ENCODE results near the gene RBFA.

- TF ChIP-seq, protein P1, sequence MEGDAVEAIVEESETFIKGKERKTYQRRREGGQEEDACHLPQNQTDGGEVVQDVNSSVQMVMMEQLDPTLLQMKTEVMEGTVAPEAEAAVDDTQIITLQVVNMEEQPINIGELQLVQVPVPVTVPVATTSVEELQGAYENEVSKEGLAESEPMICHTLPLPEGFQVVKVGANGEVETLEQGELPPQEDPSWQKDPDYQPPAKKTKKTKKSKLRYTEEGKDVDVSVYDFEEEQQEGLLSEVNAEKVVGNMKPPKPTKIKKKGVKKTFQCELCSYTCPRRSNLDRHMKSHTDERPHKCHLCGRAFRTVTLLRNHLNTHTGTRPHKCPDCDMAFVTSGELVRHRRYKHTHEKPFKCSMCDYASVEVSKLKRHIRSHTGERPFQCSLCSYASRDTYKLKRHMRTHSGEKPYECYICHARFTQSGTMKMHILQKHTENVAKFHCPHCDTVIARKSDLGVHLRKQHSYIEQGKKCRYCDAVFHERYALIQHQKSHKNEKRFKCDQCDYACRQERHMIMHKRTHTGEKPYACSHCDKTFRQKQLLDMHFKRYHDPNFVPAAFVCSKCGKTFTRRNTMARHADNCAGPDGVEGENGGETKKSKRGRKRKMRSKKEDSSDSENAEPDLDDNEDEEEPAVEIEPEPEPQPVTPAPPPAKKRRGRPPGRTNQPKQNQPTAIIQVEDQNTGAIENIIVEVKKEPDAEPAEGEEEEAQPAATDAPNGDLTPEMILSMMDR (conservative IDR thresholded peaks at IDR 0.05 in 1 of 2, IDR thresholded peaks at IDR 0.05 in 1 of 2; ENCODE audit: extremely low read depth in 1 of 2, insufficient read depth in 1 of 2, low read depth in 1 of 2, low read length in 2 of 2): no peak
- no peak for TF ChIP-seq EZH2 (IDR thresholded peaks at IDR 0.05; ENCODE audit: borderline replicate concordance, low read length)
These were observed 31.5 kb downstream of the RBFA start for GRCh38 chr18:80065705-80066104.

All from mammary epithelial cell (primary cell).